DND-41 (cell line): Measurements from ENCODE around the gene ARSJ.

Experiments used
- CTCF ChIP-seq: IDR thresholded peaks from 2 replicates; pipeline ENCODE4 v1.5.1; 2012; ENCODE audit warnings: borderline replicate concordance, low read length, moderate library complexity, mild to moderate bottlenecking; ENCODE audit not compliant: poor library complexity, severe bottlenecking; ENCODE audit errors: extremely low read depth
- EZH2 ChIP-seq: IDR thresholded peaks from 3 replicates; pipeline ENCODE4 v1.6.1; 2012; ENCODE audit warnings: borderline replicate concordance, low read depth, mild to moderate bottlenecking, moderate library complexity, low read length, inconsistent platforms; ENCODE audit not compliant: severe bottlenecking

GRCh38 chr4:113899271-113900070, 80.0 kb downstream of the ARSJ start:
- TF ChIP-seq EZH2, result no peak
- no peak for TF ChIP-seq CTCF
